ENCODE results near the gene ASF1B.

The ASF1B gene

GRCh38 chr19:14135985-14136508 lies 342 bp downstream of the ASF1B start:
- no peak for DNase-seq (ENCODE audit: low read depth)

GRCh38 chr19:14135355-14135754 lies 1.0 kb downstream of the ASF1B start:
- no peak for DNase-seq (ENCODE audit: low read depth)

- DNase-seq (ENCODE audit: low read depth): peak; percentile 43
Measured at GRCh38 chr19:14127929-14128509, 8.4 kb downstream of the ASF1B start.

- DNase-seq (ENCODE audit: low read depth): no peak
Measured at GRCh38 chr19:14127176-14127575, 9.2 kb downstream of the ASF1B start.

- no peak for DNase-seq (ENCODE audit: low read depth)
Measured at GRCh38 chr19:14122924-14123323, 13.5 kb downstream of the ASF1B start.

- no peak for DNase-seq (ENCODE audit: low read depth)
Measured at GRCh38 chr19:14120497-14120780, 15.9 kb downstream of the ASF1B start.

GRCh38 chr19:14119644-14120496 lies 16.5 kb downstream of the ASF1B start:
- DNase-seq (ENCODE audit: low read depth): no peak

- DNase-seq (ENCODE audit: low read depth): no peak
Measured at GRCh38 chr19:14119146-14119545, 17.2 kb downstream of the ASF1B start.

- DNase-seq (ENCODE audit: low read depth): peak; percentile 85
Measured at GRCh38 chr19:14118165-14119051, 18.0 kb downstream of the ASF1B start.

- peak; percentile 100 for DNase-seq (ENCODE audit: low read depth)
Measured at GRCh38 chr19:14117668-14118164, 18.7 kb downstream of the ASF1B start, which contains the start of gene PRKACA. PRKACA (minus strand) TSS chr19:14117762; CDS start chr19:14117547, 215 bp downstream.

- no peak for DNase-seq (ENCODE audit: low read depth)
Measured at GRCh38 chr19:14116918-14117578, 19.3 kb downstream of the ASF1B start.

GRCh38 chr19:14116525-14116917 lies 19.9 kb downstream of the ASF1B start:
- DNase-seq (ENCODE audit: low read depth): no peak

- no peak for DNase-seq (ENCODE audit: low read depth)
Measured at GRCh38 chr19:14115756-14116155, 20.6 kb downstream of the ASF1B start.

- no peak for DNase-seq (ENCODE audit: low read depth)
Measured at GRCh38 chr19:14114854-14115253, 21.5 kb downstream of the ASF1B start.

- no peak for DNase-seq (ENCODE audit: low read depth)
Measured at GRCh38 chr19:14114439-14114838, 21.9 kb downstream of the ASF1B start.

GRCh38 chr19:14113762-14114414 lies 22.5 kb downstream of the ASF1B start:
- no peak for DNase-seq (ENCODE audit: low read depth)

- DNase-seq (ENCODE audit: low read depth): no peak
Measured at GRCh38 chr19:14112809-14113385, 23.5 kb downstream of the ASF1B start.

- DNase-seq (ENCODE audit: low read depth): no peak
Measured at GRCh38 chr19:14112051-14112808, 24.2 kb downstream of the ASF1B start.

GRCh38 chr19:14111486-14111885 lies 24.9 kb downstream of the ASF1B start:
- no peak for DNase-seq (ENCODE audit: low read depth)

GRCh38 chr19:14110650-14111049 lies 25.7 kb downstream of the ASF1B start:
- no peak for DNase-seq (ENCODE audit: low read depth)

Data from iris pigment epithelial cell (primary cell).